ENCODE results near the gene TPT1. TPM values are rescaled to one million over a fixed set of nuclear protein-coding genes. Genes with fewer than 3 reads are reported as not detected.

The TPT1 gene
- total RNA-seq, 5 donors from 2014 or later (not counting 1 experiment from before 2014, with no cell fraction given): 6,680 to 8,997 (median 7,956) TPM

DNA sequence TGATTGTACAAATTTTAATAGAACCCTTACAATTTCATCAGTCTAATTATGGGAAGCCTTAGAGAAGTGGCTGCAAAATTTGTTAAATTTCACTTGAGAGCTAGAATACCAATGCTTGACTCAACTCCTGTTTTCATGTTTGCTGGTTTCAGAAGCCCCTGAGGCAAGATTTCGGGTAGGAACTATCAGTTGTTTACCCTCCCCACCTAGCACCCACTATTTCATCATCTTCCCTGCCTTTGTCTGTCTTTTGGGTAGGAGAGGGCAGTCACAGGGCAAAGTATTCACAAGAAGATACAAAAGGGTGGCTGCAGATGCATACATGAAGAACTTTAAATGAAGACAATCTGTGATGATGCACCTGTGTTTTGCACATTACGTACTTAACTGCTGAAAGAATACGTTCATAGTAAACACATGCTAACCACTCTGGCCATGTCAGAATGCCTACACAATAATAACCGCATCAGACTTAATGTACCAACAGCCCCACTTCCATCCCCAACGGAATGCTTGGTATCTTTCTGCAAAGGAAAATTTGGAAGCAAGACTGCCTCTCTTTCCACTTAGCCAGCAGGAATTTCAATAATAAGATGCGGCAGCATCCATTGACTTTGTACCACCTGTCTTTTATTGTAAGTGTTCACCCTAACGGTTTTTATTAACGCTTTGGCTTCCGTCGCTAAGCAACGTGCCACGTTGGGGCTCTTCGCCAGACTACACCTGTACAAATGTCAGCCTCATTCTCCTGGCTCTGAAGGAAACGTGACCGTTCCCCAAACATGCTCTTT is 30.4 kb downstream of the TPT1 start:
- Histone ChIP-seq H3K9me3 (no peaks in the 10 kb centered on the region), H3K27me3 (replicated peaks in 1 of 2; ENCODE audit: control insufficient read depth in 2 of 2, extremely low read depth in 1 of 2, insufficient read depth in 2 of 2, low read length in 1 of 2) (peaks cover 0 to 15% of the 10 kb centered on the region in 2 experiments), H3K36me3 (ENCODE audit: control insufficient read depth in 2 of 2, extremely low read depth in 1 of 2, insufficient read depth in 1 of 2, low read length in 1 of 2) (no peaks in the 10 kb centered on the region), H3K4me3 (ENCODE audit: control insufficient read depth in 1 of 2, extremely low read depth in 1 of 2, low read length in 1 of 2) (peak overlapping the region; percentile 46 to 86), H3K27ac (ENCODE audit: low read length) (no peak overlapping the region), H3K4me1 (ENCODE audit: control insufficient read depth in 1 of 2, extremely low read depth in 1 of 2, insufficient read depth in 2 of 2, low read length in 2 of 2) (peaks cover 5 to 21% of the 10 kb centered on the region in 2 experiments)
- Mint-ChIP-seq H3K27me3 (peaks cover 5 to 6% of the 10 kb centered on the region in 2 donors), H3K27ac (peak overlapping the region in 1 of 2 donors; percentile 19), H3K4me3 (peak overlapping the region; percentile 77 to 86 (median 86)), H3K36me3 (no peaks in the 10 kb centered on the region), H3K4me1 (peaks cover 19% of the 10 kb centered on the region in 3 donors), H3K9me3 (no peaks in the 10 kb centered on the region)
- ATAC-seq (replicated peaks in 1 of 4) (no peak), DNase-seq (no peak)
- WGBS (ENCODE audit: insufficient coverage): 20% methylated on average over 14 of the region's 15 CpGs
- CTCF ChIA-PET: interaction anchor here (0.6 to 1.7 kb wide), 8 partner anchors 12 to 1631 kb away, joined by 3 to 9 read pairs (median 4); no protein-coding TSS in a partner anchor
- POLR2A ChIA-PET: no interaction called here

DNA sequence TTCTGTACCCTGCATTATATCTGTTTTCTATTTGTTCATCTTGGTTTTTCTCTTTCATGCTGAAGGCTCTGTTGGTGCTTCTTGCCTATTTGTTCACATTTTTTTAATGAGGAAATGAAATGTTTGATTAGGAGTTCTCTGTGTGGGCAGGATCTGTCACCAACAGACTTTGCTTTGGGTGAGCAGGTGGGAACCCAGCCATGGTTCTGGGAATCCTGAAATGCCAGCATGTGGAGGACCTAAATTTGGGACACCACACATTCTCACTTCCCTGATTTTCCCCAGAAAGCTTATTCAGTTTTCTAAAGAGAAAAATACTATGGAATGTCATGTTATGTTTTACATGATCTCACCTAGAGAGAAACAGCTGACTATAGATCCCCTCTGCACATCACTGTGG is 34.0 kb downstream of the TPT1 start:
- no peaks in the 10 kb centered on the region for H3K36me3 ChIP-seq (ENCODE audit: control insufficient read depth in 2 of 2, extremely low read depth in 1 of 2, insufficient read depth in 1 of 2, low read length in 1 of 2)
- H3K36me3 Mint-ChIP-seq: no peaks in the 10 kb centered on the region
- H3K9me3 Mint-ChIP-seq: no peaks in the 10 kb centered on the region
- no peak overlapping the region for H3K27ac Mint-ChIP-seq
- no peaks in the 10 kb centered on the region for H3K9me3 ChIP-seq
- DNase-seq (no peak), ATAC-seq (replicated peaks in 1 of 4) (no peak)
- no peak overlapping the region for H3K27ac ChIP-seq (ENCODE audit: low read length)
- CTCF ChIA-PET: interaction anchor here (1.2 to 2.5 kb wide), 4 partner anchors 9 to 260 kb away, joined by 3 to 27 read pairs (median 6); no protein-coding TSS in a partner anchor
- H3K4me1 ChIP-seq (ENCODE audit: control insufficient read depth in 1 of 2, extremely low read depth in 1 of 2, insufficient read depth in 2 of 2, low read length in 2 of 2): peaks cover 4 to 20% of the 10 kb centered on the region in 2 experiments
- peaks cover 7 to 10% of the 10 kb centered on the region in 2 donors for H3K27me3 Mint-ChIP-seq
- H3K4me3 ChIP-seq (ENCODE audit: control insufficient read depth in 1 of 2, extremely low read depth in 1 of 2, low read length in 1 of 2): no peak overlapping the region
- no peak overlapping the region for H3K4me3 Mint-ChIP-seq
- peaks cover 0 to 15% of the 10 kb centered on the region in 2 experiments for H3K27me3 ChIP-seq (replicated peaks in 1 of 2; ENCODE audit: control insufficient read depth in 2 of 2, extremely low read depth in 1 of 2, insufficient read depth in 2 of 2, low read length in 1 of 2)
- POLR2A ChIA-PET: no interaction called here
- H3K4me1 Mint-ChIP-seq: peaks cover 18 to 19% (median 19%) of the 10 kb centered on the region in 3 donors

DNA sequence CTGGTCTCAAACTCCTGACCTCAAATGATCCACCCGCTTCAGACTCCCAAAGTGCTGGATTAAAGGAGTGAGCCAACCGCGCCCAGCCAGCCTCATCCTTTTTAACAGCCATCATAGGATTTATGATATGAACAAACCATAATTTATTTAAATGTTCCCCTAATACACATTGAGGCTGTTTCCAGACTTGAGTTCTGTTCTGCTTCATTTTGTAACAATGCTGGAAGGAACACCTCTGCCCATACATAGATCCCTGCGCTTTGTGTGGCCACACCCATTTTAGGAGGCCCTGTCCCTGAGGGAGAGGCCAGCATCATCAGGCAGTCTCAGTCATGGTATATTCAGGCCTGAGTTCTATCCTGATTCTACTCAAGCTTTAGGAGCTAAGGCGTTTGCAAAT is 35.9 kb downstream of the TPT1 start:
- peaks cover 0 to 10% of the 10 kb centered on the region in 2 experiments for H3K27me3 ChIP-seq (replicated peaks in 1 of 2; ENCODE audit: control insufficient read depth in 2 of 2, extremely low read depth in 1 of 2, insufficient read depth in 2 of 2, low read length in 1 of 2)
- peaks cover 6 to 10% of the 10 kb centered on the region in 2 donors for H3K27me3 Mint-ChIP-seq
- 100% methylated on average over 1 of the region's 5 CpGs for WGBS (ENCODE audit: insufficient coverage)
- H3K27ac Mint-ChIP-seq: no peak overlapping the region
- H3K36me3 Mint-ChIP-seq: no peaks in the 10 kb centered on the region
- H3K4me1 Mint-ChIP-seq: peaks cover 7 to 14% (median 10%) of the 10 kb centered on the region in 3 donors
- H3K9me3 Mint-ChIP-seq: no peaks in the 10 kb centered on the region
- H3K36me3 ChIP-seq (ENCODE audit: control insufficient read depth in 2 of 2, extremely low read depth in 1 of 2, insufficient read depth in 1 of 2, low read length in 1 of 2): no peaks in the 10 kb centered on the region
- no peak overlapping the region for H3K4me3 Mint-ChIP-seq
- H3K4me1 ChIP-seq (ENCODE audit: control insufficient read depth in 1 of 2, extremely low read depth in 1 of 2, insufficient read depth in 2 of 2, low read length in 2 of 2): peaks cover 0 to 11% of the 10 kb centered on the region in 2 experiments
- H3K9me3 ChIP-seq: no peaks in the 10 kb centered on the region
- no peak for DNase-seq
- POLR2A ChIA-PET: no interaction called here
- no peak for ATAC-seq (replicated peaks in 1 of 4)
- H3K27ac ChIP-seq (ENCODE audit: low read length): no peak overlapping the region
- H3K4me3 ChIP-seq (ENCODE audit: control insufficient read depth in 1 of 2, extremely low read depth in 1 of 2, low read length in 1 of 2): no peak overlapping the region
- CTCF ChIA-PET: no interaction called here

DNA sequence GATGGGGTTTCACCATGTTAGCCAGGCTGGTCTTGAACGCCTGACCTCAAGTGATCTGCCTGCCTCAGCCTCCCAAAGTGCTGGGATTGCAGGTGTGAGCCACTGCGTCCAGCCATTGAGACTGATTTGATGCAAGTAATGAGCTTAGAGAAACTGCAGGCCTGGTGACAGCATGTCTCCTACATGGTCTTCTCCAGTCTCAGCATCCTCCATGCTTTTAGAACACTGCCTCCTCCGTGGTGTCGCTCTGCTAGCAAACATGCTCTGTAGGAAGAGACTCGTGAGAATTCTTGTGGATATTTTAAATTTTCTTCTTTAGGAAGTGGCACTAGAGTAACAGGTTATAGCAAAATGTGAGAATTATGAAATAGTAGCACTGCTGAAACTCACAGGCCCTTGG is 37.1 kb downstream of the TPT1 start:
- Histone ChIP-seq H3K27ac (ENCODE audit: low read length) (no peak overlapping the region), H3K36me3 (ENCODE audit: control insufficient read depth in 2 of 2, extremely low read depth in 1 of 2, insufficient read depth in 1 of 2, low read length in 1 of 2) (no peaks in the 10 kb centered on the region), H3K27me3 (replicated peaks in 1 of 2; ENCODE audit: control insufficient read depth in 2 of 2, extremely low read depth in 1 of 2, insufficient read depth in 2 of 2, low read length in 1 of 2) (peaks cover 0 to 7% of the 10 kb centered on the region in 2 experiments), H3K4me1 (ENCODE audit: control insufficient read depth in 1 of 2, extremely low read depth in 1 of 2, insufficient read depth in 2 of 2, low read length in 2 of 2) (peaks cover 0 to 8% of the 10 kb centered on the region in 2 experiments), H3K4me3 (ENCODE audit: control insufficient read depth in 1 of 2, extremely low read depth in 1 of 2, low read length in 1 of 2) (no peak overlapping the region), H3K9me3 (no peaks in the 10 kb centered on the region)
- Mint-ChIP-seq H3K36me3 (no peaks in the 10 kb centered on the region), H3K27ac (no peak overlapping the region), H3K4me3 (no peak overlapping the region), H3K27me3 (peaks cover 2 to 5% of the 10 kb centered on the region in 2 donors), H3K9me3 (no peaks in the 10 kb centered on the region), H3K4me1 (peaks cover under 1 to 14% (median 8%) of the 10 kb centered on the region in 3 donors)
- ATAC-seq (replicated peaks in 1 of 4) (no peak), DNase-seq (no peak)
- CTCF ChIA-PET: interaction anchor here (0.5 to 1.8 kb wide), 4 partner anchors 157 to 299 kb away, joined by 3 to 7 read pairs (median 4); no protein-coding TSS in a partner anchor
- 76% methylated on average over 3 of the region's 5 CpGs for WGBS (ENCODE audit: insufficient coverage)
- POLR2A ChIA-PET: no interaction called here

DNA sequence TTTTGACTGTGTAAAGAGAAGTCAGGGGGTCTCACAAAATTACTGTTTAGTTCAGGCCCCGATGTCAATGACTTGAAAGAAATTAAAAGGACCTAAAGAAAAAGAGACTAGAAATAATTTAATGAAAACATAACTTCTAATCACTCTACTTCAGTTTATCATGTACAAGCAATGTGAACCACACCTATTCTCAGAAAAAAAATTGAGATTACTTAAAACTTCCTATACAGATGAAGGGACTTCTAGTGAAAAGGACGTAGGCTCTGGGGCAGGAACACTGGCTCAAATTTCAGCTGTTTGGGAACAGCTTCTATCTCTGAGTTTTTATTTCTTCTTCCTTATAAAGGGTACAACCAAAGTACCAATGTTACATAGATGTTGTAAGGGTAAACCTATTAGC is 38.0 kb downstream of the TPT1 start:
- Histone ChIP-seq H3K36me3 (ENCODE audit: control insufficient read depth in 2 of 2, extremely low read depth in 1 of 2, insufficient read depth in 1 of 2, low read length in 1 of 2) (no peaks in the 10 kb centered on the region), H3K9me3 (no peaks in the 10 kb centered on the region), H3K27ac (ENCODE audit: low read length) (no peak overlapping the region), H3K27me3 (replicated peaks in 1 of 2; ENCODE audit: control insufficient read depth in 2 of 2, extremely low read depth in 1 of 2, insufficient read depth in 2 of 2, low read length in 1 of 2) (no peaks in the 10 kb centered on the region), H3K4me3 (ENCODE audit: control insufficient read depth in 1 of 2, extremely low read depth in 1 of 2, low read length in 1 of 2) (no peak overlapping the region), H3K4me1 (ENCODE audit: control insufficient read depth in 1 of 2, extremely low read depth in 1 of 2, insufficient read depth in 2 of 2, low read length in 2 of 2) (peaks cover 5 to 16% of the 10 kb centered on the region in 2 experiments)
- no CpG with 5 or more reads among the region's 2 CpGs for WGBS (ENCODE audit: insufficient coverage)
- no peak for ATAC-seq (replicated peaks in 1 of 4)
- H3K27ac Mint-ChIP-seq: no peak overlapping the region
- no peaks in the 10 kb centered on the region for H3K9me3 Mint-ChIP-seq
- H3K27me3 Mint-ChIP-seq: peaks cover 2 to 5% of the 10 kb centered on the region in 2 donors
- peaks cover 9 to 22% (median 16%) of the 10 kb centered on the region in 3 donors for H3K4me1 Mint-ChIP-seq
- DNase-seq: no peak
- ChIA-PET CTCF (interaction anchor here (0.5 to 1.8 kb wide), 4 partner anchors 156 to 1143 kb away, joined by 3 to 7 read pairs (median 4); no protein-coding TSS in a partner anchor), POLR2A (no interaction called here)
- H3K36me3 Mint-ChIP-seq: no peaks in the 10 kb centered on the region
- no peak overlapping the region for H3K4me3 Mint-ChIP-seq

DNA sequence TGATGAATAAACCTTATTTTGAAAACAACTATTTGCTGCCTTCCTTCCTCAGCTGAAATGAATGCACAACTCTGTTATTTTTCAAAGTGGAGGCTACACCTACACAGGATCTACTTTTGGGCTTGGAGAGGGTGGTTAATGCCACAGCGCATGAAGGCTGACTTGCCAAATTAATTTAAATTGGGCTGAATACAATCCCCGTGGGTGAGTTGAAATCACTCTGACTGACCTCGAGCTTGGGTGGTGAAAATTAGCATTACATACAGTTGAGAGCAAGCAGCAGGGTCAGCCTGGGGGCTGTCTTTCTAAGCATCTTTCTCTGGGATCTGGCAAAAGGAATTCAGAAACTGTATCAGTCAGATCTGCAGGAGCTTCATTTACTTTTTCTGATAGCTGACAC is 38.5 kb downstream of the TPT1 start:
- CTCF ChIA-PET: interaction anchor here (0.6 to 1.8 kb wide), 4 partner anchors 29 to 1143 kb away, joined by 3 to 7 read pairs (median 4); no protein-coding TSS in a partner anchor
- no peak for ATAC-seq (replicated peaks in 1 of 4)
- Mint-ChIP-seq H3K4me3 (no peak overlapping the region), H3K27me3 (peaks cover 2 to 5% of the 10 kb centered on the region in 2 donors), H3K36me3 (no peaks in the 10 kb centered on the region), H3K4me1 (peaks cover 14 to 27% (median 21%) of the 10 kb centered on the region in 3 donors), H3K9me3 (no peaks in the 10 kb centered on the region), H3K27ac (no peak overlapping the region)
- DNase-seq: no peak
- POLR2A ChIA-PET: no interaction called here
- Histone ChIP-seq H3K4me1 (ENCODE audit: control insufficient read depth in 1 of 2, extremely low read depth in 1 of 2, insufficient read depth in 2 of 2, low read length in 2 of 2) (peaks cover 10 to 21% of the 10 kb centered on the region in 2 experiments), H3K4me3 (ENCODE audit: control insufficient read depth in 1 of 2, extremely low read depth in 1 of 2, low read length in 1 of 2) (no peak overlapping the region), H3K27ac (ENCODE audit: low read length) (no peak overlapping the region), H3K36me3 (ENCODE audit: control insufficient read depth in 2 of 2, extremely low read depth in 1 of 2, insufficient read depth in 1 of 2, low read length in 1 of 2) (no peaks in the 10 kb centered on the region), H3K27me3 (replicated peaks in 1 of 2; ENCODE audit: control insufficient read depth in 2 of 2, extremely low read depth in 1 of 2, insufficient read depth in 2 of 2, low read length in 1 of 2) (no peaks in the 10 kb centered on the region), H3K9me3 (no peaks in the 10 kb centered on the region)
- WGBS (ENCODE audit: insufficient coverage): 50% methylated on average over 1 of the region's 3 CpGs

Measured in T-cell (primary cell).